ENCODE data around the gene EMX1. TPM values are rescaled to one million over a fixed set of nuclear protein-coding genes. Genes with fewer than 3 reads are reported as not detected.

The EMX1 gene
- polyA plus RNA-seq, 1 donor from 2014 or later, result 0.33 TPM

DNA sequence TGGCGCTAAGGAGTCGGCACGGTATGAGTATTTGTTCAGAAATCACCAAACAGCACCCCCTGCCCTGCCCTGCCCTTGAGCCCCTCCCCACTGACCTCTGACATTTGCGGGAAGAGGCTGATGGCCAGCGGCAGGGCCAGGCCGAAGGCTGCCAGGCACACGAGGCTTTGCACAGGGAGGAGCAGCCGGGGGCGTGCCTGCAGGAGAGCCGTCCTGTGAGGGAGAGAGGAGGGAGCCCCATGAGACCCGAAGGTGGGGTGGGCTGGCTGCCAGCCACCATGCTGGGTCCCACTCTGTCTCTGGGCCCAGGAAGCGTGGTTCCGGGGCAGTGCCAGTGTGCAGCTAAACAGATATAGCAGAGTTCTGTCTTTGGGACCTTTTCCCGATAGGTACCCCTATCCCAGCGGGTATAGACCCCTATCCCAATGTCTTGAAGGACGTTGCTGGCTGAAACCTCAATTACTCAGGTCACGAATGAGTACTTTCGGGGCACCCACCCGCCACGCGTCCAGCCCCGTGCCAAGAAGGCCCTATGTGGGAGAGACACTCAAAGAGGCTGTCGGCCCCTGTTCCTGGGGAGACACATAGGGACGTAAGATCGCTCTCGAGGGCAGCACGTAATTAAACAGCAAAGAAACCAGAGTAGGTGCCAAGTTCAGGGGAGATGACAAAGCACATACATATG is 43.9 kb downstream of the EMX1 start:
- Histone ChIP-seq H3K9me3 (ENCODE audit: low read length) (no peaks in the 10 kb centered on the region), H3K4me3 (ENCODE audit: low read length) (no peak overlapping the region), H3K4me2 (ENCODE audit: low read length) (no peak overlapping the region), H2AFZ (ENCODE audit: low read depth, low read length) (no peak overlapping the region), H3F3A (ENCODE audit: insufficient read depth, low read length, poor library complexity, severe bottlenecking) (no peaks in the 10 kb centered on the region), H4K20me1 (ENCODE audit: insufficient read depth) (no peaks in the 10 kb centered on the region), H3K9me2 (ENCODE audit: insufficient read depth, low read length) (no peaks in the 10 kb centered on the region), H3K79me2 (replicated peaks; ENCODE audit: insufficient read depth, low read length) (no peaks in the 10 kb centered on the region), H3K27me3 (ENCODE audit: insufficient read depth, low read depth, low read length) (no peaks in the 10 kb centered on the region), H3K9ac (ENCODE audit: low read length) (no peak overlapping the region), H3K36me3 (ENCODE audit: insufficient read depth, low read length) (no peaks in the 10 kb centered on the region), H3K27ac (ENCODE audit: low read length) (no peak overlapping the region)
- no peak for TF ChIP-seq TAF1 (IDR thresholded peaks at IDR 0.05; ENCODE audit: low read depth)
- TF ChIP-seq RAD21 (conservative IDR thresholded peaks at IDR 0.05), result no peak
- no peak for TF ChIP-seq POLR2AphosphoS5 (IDR thresholded peaks at IDR 0.05)
- no peak for TF ChIP-seq EZH2 (IDR thresholded peaks at IDR 0.05; ENCODE audit: borderline replicate concordance, insufficient read depth, low read length, poor library complexity, severe bottlenecking)
- TF ChIP-seq REST (IDR thresholded peaks at IDR 0.05; ENCODE audit: borderline replicate concordance), result no peak
- TF ChIP-seq MXI1 (conservative IDR thresholded peaks at IDR 0.05; ENCODE audit: poor library complexity, severe bottlenecking), result no peak
- no peak for TF ChIP-seq EP300 (conservative IDR thresholded peaks at IDR 0.05; ENCODE audit: poor library complexity, severe bottlenecking)
- TF ChIP-seq, protein P1, sequence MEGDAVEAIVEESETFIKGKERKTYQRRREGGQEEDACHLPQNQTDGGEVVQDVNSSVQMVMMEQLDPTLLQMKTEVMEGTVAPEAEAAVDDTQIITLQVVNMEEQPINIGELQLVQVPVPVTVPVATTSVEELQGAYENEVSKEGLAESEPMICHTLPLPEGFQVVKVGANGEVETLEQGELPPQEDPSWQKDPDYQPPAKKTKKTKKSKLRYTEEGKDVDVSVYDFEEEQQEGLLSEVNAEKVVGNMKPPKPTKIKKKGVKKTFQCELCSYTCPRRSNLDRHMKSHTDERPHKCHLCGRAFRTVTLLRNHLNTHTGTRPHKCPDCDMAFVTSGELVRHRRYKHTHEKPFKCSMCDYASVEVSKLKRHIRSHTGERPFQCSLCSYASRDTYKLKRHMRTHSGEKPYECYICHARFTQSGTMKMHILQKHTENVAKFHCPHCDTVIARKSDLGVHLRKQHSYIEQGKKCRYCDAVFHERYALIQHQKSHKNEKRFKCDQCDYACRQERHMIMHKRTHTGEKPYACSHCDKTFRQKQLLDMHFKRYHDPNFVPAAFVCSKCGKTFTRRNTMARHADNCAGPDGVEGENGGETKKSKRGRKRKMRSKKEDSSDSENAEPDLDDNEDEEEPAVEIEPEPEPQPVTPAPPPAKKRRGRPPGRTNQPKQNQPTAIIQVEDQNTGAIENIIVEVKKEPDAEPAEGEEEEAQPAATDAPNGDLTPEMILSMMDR (IDR thresholded peaks at IDR 0.05; ENCODE audit: poor library complexity, severe bottlenecking), result no peak
- no peak for TF ChIP-seq SMC3 (conservative IDR thresholded peaks at IDR 0.05; ENCODE audit: poor library complexity)

DNA sequence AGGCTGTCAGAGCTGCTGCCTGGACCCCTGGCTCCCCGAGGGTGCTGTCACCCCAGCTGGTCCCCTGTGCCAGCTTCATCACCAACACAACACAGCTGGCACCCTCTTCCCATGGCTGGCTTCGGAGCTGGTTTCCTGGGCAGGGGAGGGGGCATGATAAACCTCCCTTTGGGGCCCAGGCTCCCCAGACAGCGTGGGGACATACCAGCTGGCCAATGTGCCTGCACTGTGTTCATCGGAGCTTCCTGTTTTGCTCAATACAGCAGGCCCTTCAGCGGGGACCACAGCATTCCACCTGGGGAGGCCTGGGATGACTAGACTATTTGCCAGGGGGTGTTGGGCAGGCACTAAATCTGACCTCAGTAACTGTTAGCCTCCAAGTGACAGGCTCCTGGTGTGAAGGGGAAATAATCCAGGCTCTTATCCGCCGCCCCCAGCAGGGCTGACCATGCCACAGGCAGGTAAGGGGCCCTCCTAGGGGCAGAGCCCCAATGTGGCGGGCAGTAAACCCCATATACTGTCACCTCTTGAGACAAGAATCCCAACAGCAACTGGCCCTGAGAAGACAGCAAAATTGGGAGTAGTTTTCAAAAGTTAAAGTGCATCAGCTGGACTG is 44.6 kb downstream of the EMX1 start:
- Histone ChIP-seq H3K9ac (ENCODE audit: low read length) (no peak overlapping the region), H3K9me3 (ENCODE audit: low read length) (no peaks in the 10 kb centered on the region), H4K20me1 (ENCODE audit: insufficient read depth) (no peaks in the 10 kb centered on the region), H3K4me2 (ENCODE audit: low read length) (no peak overlapping the region), H3K79me2 (replicated peaks; ENCODE audit: insufficient read depth, low read length) (no peaks in the 10 kb centered on the region), H3K9me2 (ENCODE audit: insufficient read depth, low read length) (no peaks in the 10 kb centered on the region), H3K27ac (ENCODE audit: low read length) (no peak overlapping the region), H3K36me3 (ENCODE audit: insufficient read depth, low read length) (no peaks in the 10 kb centered on the region), H2AFZ (ENCODE audit: low read depth, low read length) (no peak overlapping the region), H3F3A (ENCODE audit: insufficient read depth, low read length, poor library complexity, severe bottlenecking) (no peaks in the 10 kb centered on the region), H3K27me3 (ENCODE audit: insufficient read depth, low read depth, low read length) (no peaks in the 10 kb centered on the region), H3K4me3 (ENCODE audit: low read length) (no peak overlapping the region)
- TF ChIP-seq POLR2AphosphoS5 (IDR thresholded peaks at IDR 0.05) (no peak), REST (IDR thresholded peaks at IDR 0.05; ENCODE audit: borderline replicate concordance) (no peak), EZH2 (IDR thresholded peaks at IDR 0.05; ENCODE audit: borderline replicate concordance, insufficient read depth, low read length, poor library complexity, severe bottlenecking) (no peak), RAD21 (conservative IDR thresholded peaks at IDR 0.05) (no peak)

All from neural cell (in vitro differentiated cells).